Ammon's horn (tissue), 1 donor: ENCODE data around the gene ADAM12.

Experiments used
- DNase-seq: peaks from one replicate; pipeline ENCODE4 v3.0.0-alpha.2; 2016; ENCODE audit warnings: low spot score

Gene ADAM12

DNA sequence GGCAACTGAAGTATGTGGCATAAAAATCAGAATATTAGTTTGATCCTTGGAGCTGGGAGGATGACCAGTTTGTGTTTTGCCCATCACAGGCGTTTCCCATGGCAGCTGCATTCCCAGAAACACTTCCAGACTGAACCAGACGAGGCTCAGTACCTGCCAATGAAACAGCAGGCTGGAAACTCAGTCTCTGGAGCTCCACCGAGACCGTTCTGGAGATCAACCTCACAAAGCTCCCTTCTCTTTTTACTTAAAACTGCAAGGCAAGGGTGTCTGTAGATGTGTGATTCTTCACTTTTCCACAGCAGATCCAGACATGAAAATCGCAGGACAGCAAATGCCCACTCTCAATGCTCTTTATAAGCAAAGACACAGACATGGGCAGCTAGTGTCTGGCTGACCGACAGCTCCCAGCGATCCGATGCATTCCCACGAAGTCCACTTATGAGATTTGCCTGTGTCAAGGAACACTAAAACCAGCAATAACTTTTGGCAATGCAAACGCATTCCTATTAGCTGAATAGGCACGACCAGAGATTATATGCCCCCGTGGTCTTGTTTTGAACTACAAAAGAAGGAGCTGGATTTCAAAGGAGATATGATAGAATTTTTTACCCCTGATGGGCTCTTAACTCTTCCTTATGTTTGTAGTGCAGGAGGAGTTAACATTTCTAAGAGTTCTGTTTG is 72.6 kb downstream of the ADAM12 start:
- DNase-seq = no peak

DNA sequence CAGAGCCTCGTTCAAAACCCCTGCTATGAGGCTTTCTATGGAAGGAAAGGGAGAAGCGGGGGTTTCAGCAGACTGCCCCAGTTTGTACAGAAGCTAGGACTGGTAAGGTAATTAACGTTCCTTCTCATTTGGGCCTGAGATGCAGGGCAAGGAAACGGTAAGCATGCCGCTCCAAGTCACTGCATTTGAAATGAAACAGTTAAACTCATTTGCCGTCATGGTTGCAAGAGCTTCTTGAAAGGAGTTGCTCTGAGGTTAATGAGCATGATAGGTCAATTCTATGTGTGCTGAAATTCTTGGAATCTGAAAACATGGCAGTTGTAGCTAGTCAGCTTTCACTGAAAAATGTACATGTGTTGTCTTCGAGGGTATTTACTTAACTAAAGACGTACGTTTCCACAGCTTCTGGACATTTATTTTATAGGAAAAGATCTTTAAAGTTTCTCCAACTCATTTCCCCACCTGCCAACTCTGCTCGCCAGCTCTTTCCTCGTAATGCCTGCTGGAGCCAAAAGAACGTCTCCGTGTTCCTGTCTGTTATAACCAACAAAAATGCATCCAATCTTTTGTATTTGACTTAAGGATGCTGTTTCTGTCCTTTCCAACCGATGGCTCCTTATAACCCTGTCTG is 73.3 kb downstream of the ADAM12 start:
- DNase-seq = no peak

DNA sequence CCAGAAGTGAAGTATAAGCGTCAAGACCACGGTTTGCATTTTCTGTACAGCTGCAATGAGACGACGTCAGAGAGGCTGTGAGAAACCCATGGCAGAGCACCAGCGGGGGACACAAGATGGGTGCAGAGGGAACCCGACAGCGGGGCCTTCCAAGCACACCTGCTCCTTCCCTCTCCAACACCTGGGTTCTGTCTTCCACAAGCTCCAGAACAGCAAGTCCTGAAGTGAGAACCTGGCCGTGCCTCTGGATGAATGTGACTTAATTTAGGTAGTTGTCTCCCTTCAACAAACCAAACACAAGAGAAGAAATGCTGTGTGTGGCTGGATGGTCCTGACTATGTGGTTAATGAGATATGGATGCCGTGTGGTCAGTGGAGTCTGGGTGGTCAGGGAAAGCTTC is 76.1 kb downstream of the ADAM12 start:
- no peak for DNase-seq

DNA sequence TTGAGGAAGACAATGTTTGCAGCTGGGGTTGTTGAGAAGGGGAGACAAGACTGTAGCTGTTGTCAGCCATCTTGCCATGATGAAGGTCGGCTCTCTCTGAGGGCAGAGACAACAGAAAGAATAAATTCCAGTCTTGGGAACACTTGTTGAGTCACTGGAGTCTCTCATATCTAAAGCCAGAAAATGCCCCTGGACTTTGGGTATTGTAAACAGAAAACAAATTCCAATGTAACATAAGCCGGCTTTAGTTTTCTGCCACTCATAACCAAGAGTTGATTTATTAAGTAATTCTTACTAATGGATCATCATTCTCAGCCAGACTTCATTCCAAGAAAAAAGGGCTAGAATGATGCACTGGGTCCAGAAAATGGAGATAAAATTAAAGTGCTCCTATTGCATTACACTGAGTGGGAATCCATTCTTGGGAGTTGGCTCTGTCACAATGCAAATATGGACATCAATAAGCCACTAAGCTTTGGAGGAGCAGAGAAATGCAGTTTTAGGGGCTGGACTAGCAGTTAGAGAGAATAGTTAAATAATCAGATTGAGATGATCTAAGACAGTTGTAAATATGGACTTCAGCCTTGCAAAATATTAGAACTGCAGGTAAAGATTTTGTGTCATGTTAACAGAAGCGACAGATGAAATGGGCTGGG is 78.9 kb downstream of the ADAM12 start:
- DNase-seq = no peak

DNA sequence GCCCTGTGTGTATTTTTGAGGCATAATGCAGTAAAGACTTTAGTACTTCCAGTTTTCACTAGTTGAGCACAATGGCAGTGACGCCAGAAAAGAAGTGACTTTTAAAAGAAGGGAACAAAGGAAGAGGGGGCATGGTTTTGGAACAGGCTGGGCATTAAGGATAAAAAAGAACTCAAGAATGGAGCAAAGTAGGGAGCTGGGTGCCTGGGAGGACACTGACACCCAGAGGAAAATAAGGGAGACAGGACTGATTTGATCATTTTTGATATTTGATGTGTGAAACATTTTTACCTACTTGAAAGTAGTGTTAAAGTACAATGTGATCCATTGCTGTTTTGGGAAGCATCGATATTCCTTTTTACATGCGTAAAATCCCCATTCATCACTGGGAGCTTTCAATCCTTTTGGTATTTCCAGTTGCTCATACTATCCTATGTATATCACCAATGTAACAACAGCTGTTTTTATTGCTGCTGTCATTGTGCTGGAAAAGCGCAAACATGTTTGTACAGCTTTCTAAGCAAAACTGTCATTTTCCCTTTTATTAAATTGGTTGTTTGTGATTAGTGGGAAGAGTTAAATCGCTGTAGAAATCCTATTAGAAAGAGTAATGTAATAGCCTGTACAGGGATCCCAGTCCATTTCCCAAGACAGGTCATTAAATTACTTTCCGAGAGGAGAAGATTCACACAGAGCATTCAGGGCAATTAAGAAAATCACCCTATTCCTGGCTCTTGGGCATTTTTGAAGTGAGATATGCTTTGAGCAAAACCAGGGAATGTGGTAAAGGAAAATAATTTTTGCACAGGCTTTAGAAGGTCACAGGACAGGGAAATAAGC is 85.2 kb downstream of the ADAM12 start:
- peak; percentile 27 for DNase-seq

DNA sequence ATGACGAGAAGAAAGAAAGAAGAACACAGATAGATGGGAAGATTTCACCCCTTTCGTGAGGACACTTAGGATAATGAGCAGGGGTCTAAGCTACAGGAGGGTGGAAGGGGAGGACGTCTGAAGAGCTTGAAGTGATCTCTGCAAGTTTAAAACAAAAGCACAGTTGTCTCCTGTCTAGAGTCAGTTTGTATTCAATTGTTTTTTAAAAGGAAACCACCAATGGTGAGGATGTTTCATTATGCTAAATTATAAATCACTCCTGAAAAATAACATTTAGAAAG is 85.9 kb downstream of the ADAM12 start:
- no peak for DNase-seq

DNA sequence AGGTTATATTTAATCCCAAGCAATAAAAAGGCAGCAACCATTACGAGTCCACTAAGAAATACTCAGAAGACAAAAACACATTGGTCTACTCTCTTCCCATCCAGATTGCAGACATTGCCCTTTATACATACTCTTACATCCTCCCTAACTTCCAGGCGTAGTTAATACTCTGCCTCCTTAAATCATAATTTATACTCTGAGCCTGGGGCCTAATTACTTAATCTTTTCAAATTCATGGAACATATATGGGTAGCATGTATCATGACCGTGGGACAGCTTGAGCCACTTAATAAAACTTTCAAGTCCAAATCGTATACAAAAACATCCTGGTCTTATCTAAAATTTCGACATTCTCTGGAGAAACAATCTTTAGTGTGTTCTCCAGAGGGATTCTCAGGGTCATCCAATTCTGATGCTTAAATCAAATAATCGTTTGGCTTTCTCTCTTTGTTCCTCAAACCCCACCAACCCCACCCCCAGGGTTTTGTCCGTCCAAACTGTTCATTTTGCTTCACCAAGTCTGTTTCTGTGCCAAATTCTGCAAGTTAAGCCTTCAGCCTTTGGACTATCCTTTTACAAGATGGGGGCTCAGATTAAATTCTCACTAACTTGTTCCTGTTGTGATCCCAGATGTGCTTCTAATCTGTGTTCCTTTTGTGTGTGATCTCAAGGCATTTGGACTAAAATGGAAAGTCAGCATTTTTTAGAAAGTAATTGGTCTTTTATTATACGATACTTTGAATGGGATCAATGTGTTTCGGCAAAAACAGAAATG is 86.4 kb downstream of the ADAM12 start:
- DNase-seq = no peak

DNA sequence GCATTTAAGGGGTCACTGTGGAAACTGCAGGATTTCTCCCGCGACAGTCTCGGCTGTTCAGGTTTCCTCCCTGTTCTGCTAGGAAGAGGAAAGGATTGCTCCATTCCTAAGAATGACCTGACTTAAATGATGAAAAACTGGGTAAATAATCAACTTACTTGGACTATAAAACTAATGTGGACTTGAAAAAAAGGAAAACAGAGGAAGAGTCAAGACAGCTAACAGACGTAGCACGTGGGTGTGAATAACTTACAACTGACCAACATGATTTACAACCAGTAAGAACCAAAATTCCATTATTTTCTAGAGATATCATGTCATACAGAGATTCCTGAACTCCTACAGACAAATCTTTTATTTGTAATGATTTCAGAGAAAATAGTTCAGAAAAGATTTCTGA is 93.8 kb downstream of the ADAM12 start:
- no peak for DNase-seq

DNA sequence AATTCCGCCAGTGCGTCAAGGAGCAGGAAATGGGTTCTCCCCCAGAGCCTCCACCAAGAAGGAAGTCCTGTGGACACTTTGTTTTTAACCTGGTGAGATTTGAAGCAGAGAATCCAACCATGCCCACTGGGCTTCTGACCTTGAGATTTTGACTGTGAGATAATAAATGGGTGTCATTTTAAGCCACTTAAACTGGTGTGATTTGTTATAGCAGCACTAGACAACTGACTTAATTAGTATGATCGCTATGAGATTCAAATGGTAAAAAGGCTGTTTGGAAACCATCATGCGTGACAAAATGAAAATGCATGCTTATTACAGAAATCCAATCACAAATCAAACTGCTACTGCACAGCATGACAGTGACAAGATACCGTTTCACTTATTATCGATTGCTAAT is 98.0 kb downstream of the ADAM12 start:
- no peak for DNase-seq

DNA sequence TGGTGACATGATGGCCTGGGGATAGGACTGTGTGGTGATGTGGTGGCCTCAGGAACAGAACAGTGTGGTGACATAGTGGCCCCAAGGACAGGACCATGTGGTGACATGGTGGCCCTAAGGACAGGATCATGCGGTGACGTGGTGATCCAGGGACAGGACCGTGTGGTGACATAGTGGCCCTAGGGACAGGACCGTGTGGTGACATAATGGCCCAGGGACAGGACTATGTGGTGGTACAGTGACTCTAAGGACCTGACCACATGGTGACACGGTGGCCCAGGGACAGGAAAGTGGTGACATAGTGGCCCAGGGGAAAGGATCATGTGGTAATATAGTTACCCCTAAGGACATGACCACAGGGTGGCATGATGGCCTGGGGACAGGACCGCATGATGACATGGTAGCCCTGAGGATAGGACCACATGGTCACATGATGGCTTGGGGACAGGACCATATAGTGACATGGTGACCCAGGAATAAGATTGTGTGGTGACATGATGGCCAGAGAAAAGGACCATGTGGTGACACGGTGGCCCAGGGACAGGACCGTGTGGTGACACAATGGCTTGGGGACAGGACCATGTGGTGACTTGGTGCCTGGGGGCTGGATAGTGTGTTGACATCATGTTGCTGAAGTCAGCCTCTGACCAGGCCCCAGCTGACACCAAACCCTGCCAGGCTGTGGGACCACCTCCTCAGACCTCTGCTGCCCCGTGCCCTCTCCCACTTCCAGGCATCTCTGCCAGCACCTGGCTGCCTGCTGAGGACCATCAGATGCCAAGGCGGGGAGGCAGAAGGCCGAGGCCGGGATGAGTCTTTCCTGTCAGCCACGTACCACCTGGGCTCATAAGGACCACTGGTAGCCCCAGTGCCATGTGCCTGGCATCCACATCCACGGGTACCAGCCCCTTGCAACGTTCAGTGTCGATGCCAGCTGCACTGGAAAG is 99.5 kb downstream of the ADAM12 start:
- no peak for DNase-seq

DNA sequence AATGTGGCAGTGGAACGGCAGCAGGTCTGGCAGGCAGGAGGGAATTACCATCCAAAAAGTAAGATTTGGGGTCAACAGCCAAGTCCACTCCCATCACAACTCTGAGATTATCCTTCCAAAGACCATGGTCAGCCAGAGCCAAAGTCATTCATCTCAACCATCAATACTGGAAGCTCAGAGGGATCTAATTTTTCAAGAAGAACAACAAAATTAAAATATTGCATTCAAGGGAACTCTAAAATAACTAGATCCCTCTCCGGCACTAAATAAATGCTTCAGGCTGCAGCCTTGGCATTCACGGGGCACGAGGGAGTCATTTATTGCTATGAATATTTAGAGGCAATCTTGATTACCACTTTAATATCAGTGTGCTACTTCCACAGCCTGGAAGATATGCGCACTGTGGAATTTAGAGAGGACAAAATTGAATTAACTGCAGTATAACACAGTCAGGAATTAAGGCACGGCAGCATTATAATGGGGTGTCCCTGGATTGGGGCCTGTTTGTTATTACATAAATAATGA is 102.0 kb downstream of the ADAM12 start:
- no peak for DNase-seq

DNA sequence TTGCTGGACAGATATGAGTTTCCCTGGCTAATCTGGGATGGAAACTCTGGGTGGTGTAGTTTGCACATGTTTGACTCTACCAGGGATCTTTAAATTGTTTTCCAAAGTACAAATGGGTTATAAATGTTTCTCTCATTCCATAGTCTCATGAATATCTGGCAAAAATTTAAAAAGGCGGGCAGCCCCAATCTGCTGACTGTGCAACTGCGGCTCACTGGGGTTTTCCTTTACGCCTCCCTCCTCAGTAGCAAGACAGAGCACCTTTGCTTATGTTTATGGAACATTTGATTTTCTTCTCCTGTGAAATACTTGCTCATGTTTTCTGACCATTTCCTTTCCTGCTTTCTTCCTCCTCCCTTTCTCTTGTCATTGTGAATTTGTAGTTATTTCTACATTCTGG is 105.0 kb downstream of the ADAM12 start:
- DNase-seq = no peak

DNA sequence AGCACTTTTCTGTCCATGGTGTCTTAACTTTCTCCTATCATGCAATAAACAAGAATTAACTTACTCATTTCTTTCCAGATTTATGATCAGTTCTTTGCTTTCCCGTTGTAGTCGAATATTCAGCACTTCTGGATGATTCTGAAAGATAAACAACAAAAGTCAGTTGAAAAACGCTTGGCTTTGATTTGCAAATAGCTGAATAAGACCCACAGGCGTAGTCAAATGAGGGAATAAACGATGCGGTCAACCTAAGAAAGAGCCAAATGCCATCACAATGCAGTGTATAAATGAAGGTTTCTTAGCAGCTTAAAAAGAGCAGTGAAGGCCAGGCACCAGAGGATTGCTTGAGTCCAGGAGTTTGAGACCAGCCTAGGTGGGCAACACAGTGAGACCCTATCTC is 109.4 kb downstream of the ADAM12 start:
- DNase-seq = no peak

DNA sequence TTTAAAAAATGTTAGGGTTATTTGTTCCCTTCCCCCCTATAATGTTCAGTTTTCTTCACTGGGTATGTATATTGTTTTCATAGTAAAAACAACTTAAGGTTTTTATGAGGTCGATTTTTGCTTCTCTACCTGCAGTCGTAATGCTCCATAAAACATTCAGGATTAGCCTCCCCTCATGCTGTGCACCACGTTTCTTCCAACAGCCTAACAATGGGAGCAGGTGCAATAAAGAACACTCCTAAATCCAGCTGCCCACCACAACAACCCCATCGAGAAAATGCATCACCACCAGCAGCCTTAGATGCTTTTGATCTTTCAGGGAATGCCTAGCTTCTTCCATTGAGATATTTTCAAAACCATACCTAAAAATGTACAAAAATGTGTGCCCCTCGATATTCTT is 111.1 kb downstream of the ADAM12 start:
- DNase-seq = no peak

DNA sequence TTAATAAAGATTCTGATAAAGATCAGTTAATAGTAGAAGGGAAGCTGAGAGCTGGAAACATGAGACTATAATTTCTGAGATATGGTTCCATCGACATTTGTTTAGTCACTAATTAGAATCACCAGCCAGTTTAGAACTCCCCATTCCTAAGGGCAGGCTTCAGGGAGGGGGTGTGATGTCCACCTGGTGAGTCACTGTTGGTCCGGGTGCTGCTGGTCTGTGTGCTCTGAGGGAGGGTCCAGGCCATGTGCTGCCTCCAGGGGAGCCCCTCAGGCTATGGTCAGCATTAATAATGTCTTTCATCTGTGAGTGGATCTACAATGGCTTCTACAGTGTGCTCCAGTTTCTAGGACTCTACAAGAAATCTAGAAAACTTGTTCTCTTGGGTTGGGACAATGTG is 115.8 kb downstream of the ADAM12 start:
- no peak for DNase-seq

DNA sequence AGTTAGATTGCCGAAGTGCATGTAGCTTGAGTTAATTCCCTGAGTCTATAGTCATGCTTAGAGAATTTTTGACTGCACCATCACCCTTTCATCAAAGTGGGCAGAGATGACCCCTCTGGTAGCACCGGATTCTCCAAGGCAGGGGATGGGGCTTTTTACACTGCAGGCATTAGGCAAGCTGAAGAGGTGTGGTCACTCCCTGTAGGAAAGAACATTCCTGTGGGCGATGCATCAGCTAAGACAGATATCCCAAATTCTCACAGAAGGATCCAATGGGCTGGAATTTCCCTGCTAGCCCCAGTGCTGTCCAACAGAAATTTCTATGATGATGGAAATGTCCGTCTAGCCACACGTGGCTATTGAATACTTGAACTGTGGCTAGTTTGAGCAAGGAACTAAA is 118.2 kb downstream of the ADAM12 start:
- no peak for DNase-seq

DNA sequence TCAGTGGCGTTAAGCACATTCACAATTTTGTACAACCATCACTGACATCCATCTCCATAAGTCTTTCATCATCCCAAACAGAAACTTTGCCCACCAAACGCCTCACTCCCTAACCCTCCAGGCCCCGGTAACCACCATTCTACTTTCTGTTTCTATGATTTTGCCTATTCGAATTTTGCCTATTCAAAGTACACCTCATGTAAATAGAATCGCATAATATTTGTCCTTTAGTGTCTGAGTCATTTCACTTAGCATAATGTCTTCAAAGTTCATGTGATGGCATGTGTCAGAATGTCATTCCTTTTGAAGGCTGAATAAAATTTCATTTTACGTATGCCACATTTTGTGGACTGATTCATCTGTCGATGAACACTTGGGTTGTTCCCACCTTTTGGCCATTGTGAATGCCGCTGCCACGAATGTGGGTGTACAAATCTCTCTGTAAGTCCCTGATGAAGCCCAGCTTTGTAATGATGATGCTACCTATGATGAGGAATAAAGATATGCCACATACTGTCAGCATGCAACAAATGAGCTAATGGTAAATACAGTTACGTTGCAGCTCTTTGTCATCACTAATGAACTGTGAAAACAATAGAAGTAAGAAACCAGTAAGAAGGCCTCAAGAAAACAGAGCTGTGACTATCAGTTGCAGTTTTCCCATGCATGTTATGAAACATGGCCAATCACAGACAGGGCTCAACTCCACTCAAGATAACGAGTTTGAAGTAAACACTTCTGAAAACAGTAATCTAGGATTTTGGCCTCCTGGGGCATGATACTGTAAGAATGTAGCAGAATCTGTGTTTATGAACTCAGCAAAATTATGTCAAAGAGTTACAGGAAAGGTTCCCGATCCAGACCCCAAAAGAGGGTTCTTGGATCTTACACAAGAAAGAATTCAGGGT is 120.0 kb downstream of the ADAM12 start:
- DNase-seq = no peak

DNA sequence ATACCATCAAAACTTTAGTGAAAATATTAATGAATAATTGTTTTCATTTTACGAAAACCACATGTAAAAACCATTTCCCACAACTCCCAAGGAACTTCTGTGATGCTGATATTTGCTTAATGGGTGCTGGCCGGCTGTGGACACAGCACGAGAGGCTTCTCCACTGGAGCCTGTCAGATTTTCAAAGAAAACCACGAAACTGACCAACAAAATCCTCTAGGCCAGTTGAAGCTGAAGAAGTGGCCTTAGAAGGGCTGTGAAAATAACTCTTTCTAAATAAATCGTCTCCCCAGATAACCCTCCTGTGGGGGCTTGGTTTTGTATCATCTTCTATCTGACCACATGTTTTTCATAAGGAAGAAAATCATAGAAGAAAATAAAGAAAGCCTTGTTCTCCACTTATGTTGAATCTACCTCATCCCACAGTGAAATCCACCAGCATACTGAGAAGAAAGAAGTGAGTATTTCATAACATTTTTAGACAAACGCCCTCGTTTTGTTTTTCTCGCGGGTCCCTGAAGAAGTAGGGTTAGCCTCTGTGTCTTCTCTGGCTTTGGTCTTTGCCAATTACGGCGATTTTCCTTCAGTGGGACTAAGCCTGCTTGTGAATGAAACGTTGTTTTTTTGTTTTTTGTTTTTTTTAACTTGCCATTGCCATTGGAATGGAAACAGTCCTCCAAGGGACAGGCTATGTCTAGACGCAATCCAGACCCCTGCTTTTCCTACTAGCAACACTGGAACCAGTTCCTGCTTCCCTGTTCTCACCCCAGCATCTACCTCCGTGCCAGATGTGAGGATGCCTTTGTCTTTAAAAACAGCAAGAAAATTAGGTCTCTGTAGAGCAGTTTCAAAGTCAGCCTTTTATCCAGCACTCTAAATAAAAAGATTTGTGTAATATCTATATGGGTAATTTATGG is 123.9 kb downstream of the ADAM12 start:
- DNase-seq = no peak
